ENCODE data around the gene CHRNA5.
"Not testable (repeated sequence)": the region's sequence is repeated elsewhere in the genome, so short reads cannot be mapped to it uniquely, and the experiment has no call there.

Gene CHRNA5

GRCh38 chr15:78565951-78566774 is 843 bp downstream of the CHRNA5 start:
- no peak for DNase-seq

GRCh38 chr15:78567531-78567930 is 2.2 kb downstream of the CHRNA5 start:
- DNase-seq, result no peak

GRCh38 chr15:78570710-78571109 is 5.4 kb downstream of the CHRNA5 start:
- DNase-seq, result no peak

GRCh38 chr15:78571382-78571781 is 6.1 kb downstream of the CHRNA5 start:
- DNase-seq, result no peak

GRCh38 chr15:78573416-78573815 is 8.1 kb downstream of the CHRNA5 start:
- no peak for DNase-seq

- no peak for DNase-seq
Observed at GRCh38 chr15:78574944-78575343, 9.6 kb downstream of the CHRNA5 start.

GRCh38 chr15:78597583-78597982 is 32.3 kb downstream of the CHRNA5 start:
- no peak for DNase-seq

- no peak for DNase-seq
Observed at GRCh38 chr15:78598348-78598747, 33.0 kb downstream of the CHRNA5 start.

- no peak for DNase-seq
Observed at GRCh38 chr15:78599189-78599588, 33.9 kb downstream of the CHRNA5 start.

GRCh38 chr15:78603467-78603866 is 38.1 kb downstream of the CHRNA5 start:
- DNase-seq, result no peak

GRCh38 chr15:78604420-78604819 is 39.1 kb downstream of the CHRNA5 start:
- DNase-seq, result no peak

GRCh38 chr15:78605201-78605600 is 39.9 kb downstream of the CHRNA5 start:
- DNase-seq, result no peak

- no peak for DNase-seq
Observed at GRCh38 chr15:78605680-78606079, 40.4 kb downstream of the CHRNA5 start.

GRCh38 chr15:78609551-78609950 is 44.2 kb downstream of the CHRNA5 start:
- DNase-seq, result not testable (repeated sequence)

- DNase-seq, result no peak
Observed at GRCh38 chr15:78614021-78614420, 48.7 kb downstream of the CHRNA5 start.

- DNase-seq, result no peak
Observed at GRCh38 chr15:78615151-78615589, 49.9 kb downstream of the CHRNA5 start.

GRCh38 chr15:78616506-78616905 is 51.2 kb downstream of the CHRNA5 start:
- no peak for DNase-seq

- DNase-seq, result no peak
Observed at GRCh38 chr15:78617076-78617475, 51.8 kb downstream of the CHRNA5 start.

- no peak for DNase-seq
Observed at GRCh38 chr15:78617516-78617915, 52.2 kb downstream of the CHRNA5 start.

GRCh38 chr15:78618064-78618463 is 52.7 kb downstream of the CHRNA5 start:
- DNase-seq, result no peak

- peak; percentile 58 for DNase-seq
Observed at GRCh38 chr15:78618490-78618934, 53.2 kb downstream of the CHRNA5 start.

GRCh38 chr15:78619022-78619950 is 54.0 kb downstream of the CHRNA5 start:
- no peak for DNase-seq

- no peak for DNase-seq
Observed at GRCh38 chr15:78620021-78620526, 54.8 kb downstream of the CHRNA5 start.

All from activated CD4-positive, alpha-beta T cell treated with anti-CD3 and anti-CD28 coated beads for 1 hour (primary cell).